ENCODE results near the gene RITA1.

Gene RITA1

GRCh38 chr12:113230315-113231234, 45.1 kb downstream of the RITA1 start:
- no peak for DNase-seq (ENCODE audit: low spot score)

- no peak for DNase-seq (ENCODE audit: low spot score)
Observed at GRCh38 chr12:113231235-113232088, 45.9 kb downstream of the RITA1 start.

DNA sequence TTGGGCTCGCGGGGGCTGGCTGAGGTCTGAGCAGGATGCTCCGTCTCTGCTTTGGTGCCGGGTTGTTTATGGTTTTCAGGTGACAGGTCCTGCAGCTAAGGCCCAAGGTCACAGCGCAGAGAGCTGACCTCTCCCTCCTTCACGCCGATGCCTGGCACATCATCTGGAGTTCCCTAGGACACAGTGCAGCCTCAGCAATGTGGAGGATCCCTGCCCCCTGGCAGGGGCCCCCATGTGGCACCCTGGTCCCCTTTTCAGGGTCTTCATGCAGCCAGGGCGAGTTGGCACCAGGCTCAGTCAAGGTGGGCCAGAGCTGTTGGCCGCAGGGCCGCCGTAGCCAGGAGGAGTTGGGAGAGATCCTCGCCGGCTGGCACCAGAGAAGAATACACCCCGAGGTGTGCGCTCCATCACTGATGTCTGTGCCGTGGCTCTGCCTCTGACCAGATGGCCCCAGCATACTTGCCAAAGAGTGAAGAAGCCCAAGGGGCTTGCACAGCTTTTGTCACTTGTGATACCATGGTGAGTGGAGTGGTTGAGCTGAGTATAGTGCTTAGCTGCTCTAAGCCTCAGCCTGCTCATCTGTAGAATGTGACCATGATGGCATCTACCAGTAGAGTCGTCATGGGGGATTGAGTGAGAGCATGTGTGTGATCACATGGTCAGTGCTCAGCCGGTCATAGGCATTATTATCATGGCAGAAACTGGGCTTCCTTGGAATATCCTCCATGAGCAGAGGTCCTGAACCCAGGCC, 46.7 kb downstream of the RITA1 start:
- DNase-seq (ENCODE audit: low spot score) = no peak

DNA sequence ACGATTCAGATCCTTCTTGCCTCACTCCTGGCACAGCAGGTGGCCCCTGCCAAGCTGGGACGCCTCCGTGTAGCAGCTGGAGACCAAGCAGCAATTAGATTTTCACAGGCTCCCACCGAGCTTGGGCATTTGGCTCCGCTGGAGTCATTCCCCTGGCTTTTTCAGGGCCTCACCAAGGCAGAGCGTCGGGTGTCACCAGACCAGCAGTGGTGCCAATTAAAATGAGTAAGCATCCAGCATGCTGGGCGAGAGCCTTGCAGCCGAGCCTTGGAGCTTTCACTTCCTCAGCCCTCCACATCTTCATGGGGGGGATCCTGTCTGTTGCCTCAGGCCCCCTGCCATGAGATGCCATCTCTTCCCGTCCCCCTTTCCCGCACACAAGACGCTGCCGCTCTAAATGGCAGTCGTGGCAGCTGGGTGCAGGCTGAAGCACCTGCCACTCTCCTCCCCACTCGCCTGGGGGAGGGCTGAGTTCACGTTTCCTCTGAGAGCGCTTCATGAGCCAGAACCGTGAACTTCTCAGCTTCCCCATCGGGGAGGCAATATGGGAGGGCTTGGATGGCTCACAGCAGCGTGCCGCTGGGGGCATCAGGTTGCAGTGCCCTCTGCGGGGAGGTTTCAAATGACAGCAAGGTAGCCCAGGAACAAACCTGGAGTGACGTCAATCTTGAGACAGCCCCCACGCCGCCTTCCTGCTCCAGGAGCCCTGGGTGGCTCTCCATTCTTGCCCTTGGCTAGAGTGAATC, 47.5 kb downstream of the RITA1 start:
- no peak for DNase-seq (ENCODE audit: low spot score)

- no peak for DNase-seq (ENCODE audit: low spot score)
Observed at GRCh38 chr12:113233967-113234366, 48.4 kb downstream of the RITA1 start.

GRCh38 chr12:113234483-113234882, 49.0 kb downstream of the RITA1 start:
- no peak for DNase-seq (ENCODE audit: low spot score)

DNA sequence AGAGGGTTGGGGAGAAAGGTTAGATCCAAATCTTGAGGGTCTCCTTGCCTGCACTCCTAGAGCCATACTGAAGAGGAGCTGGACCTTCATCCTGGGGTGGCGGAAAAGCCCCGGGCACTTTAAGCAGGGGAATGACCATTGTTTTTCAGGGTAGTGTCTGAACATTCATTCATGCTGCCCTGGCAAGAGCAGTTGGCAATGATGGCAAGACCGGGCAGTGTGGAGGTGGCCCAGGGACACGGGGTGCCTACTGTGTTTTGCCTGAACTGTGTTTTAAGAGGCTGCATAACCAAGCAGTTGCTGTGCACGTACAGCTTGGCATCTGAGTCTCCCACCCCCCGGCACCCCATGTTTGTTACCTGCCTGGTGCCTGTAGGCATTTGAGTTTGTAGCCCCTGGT, 50.5 kb downstream of the RITA1 start:
- DNase-seq (ENCODE audit: low spot score) = no peak

- no peak for DNase-seq (ENCODE audit: low spot score)
Observed at GRCh38 chr12:113236539-113237399, 51.2 kb downstream of the RITA1 start.

DNA sequence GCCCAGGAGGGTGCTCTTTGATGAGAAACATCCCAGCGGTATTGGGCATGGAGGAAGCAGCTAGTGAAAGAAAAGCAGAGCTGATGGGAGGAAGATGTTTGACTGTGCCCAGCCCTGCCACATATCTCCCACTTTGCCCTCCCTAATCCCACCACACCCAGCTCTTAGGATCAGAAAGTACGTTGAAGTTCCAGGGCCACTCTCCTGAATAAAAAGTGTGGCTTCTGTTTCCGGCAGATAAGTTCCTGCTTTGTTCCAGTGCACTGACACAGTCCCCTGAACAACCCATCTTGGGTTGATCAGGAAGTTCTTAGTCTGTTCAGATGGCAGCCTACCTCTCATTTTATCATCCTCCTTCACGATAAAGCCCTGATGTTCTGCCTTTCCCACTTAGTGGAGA, 52.2 kb downstream of the RITA1 start:
- no peak for DNase-seq (ENCODE audit: low spot score)

- DNase-seq (ENCODE audit: low spot score) = no peak
Observed at GRCh38 chr12:113238309-113238708, 52.8 kb downstream of the RITA1 start.

DNA sequence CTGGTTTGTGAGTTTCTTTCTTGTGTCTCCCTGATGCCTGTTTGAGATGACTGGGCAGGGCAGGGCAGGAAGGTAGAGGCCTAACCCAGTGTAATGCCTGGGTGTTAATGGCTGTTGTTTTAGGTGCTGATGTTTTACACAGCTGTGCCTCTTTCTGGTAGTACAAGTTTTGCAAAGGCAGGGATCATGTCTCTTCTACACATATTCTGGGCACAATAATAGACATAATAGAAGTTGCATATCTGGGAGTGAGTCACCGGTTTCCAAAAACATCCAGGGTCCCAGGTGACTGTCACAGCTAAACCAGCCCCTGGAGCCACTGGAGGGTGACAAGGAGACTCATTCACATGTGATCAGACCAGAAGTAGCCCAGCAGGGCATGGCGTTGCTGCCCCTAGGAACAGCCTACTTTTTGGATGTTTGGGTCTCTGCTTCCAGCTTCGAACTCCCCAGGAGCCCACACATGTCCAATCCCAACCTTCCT, 53.8 kb downstream of the RITA1 start:
- DNase-seq (ENCODE audit: low spot score) = no peak

- no peak for DNase-seq (ENCODE audit: low spot score)
Observed at GRCh38 chr12:113239811-113240331, 54.4 kb downstream of the RITA1 start.

- DNase-seq (ENCODE audit: low spot score) = no peak
Observed at GRCh38 chr12:113240395-113240794, 54.9 kb downstream of the RITA1 start.

- DNase-seq (ENCODE audit: low spot score) = peak; percentile 82
Observed at GRCh38 chr12:113241191-113242025, 55.9 kb downstream of the RITA1 start.
